Breast epithelium (tissue), 3 donors: Measurements from ENCODE around the gene DCDC1.

ENCODE experiments used
- CTCF ChIP-seq, 3 donors: fragments of 450-650 bp; IDR thresholded peaks; one replicate each; pipeline ENCODE4 v1.5.1; 2016 to 2017; ENCODE audit warnings: antibody characterized with exemption in 3 of 3, mild to moderate bottlenecking in 3 of 3, moderate library complexity in 3 of 3
- POLR2A ChIP-seq: fragments of 450-650 bp; IDR thresholded peaks from one replicate; pipeline ENCODE4 v1.6.1; 2016; ENCODE audit warnings: antibody characterized with exemption, mild to moderate bottlenecking, moderate library complexity

GRCh38 chr11:30895046-30895445 is 474.5 kb downstream of the DCDC1 start:
- TF ChIP-seq CTCF (IDR thresholded peaks at IDR 0.05) (no peak), POLR2A (no peak)
